ENCODE results near the gene PHACTR1.

PHACTR1 gene

DNA sequence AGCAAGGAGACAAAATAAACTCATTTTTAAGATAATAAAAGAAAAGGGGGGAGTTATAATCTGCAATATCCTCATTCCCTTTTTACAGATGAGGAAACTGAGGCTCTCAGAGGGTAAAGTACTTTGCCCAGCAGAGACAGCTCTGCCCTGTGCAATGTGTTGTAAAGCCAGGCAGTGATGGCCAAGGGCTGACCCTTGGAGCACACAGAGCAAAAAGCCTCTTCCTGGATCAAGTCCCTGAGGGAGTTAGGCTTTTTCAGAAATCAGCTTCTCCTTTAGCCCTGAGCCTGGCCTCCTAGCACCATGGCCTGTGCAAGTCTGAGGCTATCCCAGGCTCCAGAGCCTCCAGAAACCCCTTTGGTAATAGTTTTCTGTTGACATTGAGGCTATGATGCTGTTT is 234.8 kb downstream of the PHACTR1 start:
- Histone ChIP-seq H3K36me3 (ENCODE audit: control insufficient read depth in 2 of 2, insufficient read depth in 2 of 2, low read length in 2 of 2) (no peaks in the 10 kb centered on the region), H3K9ac (ENCODE audit: low read depth in 1 of 2, low read length in 2 of 2) (no peak overlapping the region), H3K27ac (ENCODE audit: low read depth in 2 of 2, low read length in 2 of 2) (no peak overlapping the region)

DNA sequence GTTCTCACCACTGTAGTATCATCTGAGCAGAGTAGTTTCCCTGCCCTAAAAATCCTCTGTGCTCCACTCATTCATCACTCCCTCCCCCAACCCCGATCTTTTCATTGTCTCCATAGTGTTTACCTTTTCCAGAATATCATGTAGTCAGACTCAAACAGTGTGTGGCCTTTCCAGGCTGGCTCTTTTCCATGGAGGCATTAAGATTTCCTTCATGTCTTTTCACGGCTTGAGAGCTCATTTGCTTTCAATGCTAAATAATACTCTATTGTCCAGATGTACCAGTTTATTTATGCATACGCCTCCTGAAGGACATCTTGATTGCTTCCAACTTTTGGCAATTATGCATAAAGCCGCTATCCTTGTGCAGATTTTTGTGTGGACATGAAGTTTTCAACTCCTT is 235.8 kb downstream of the PHACTR1 start:
- Histone ChIP-seq H3K27ac (ENCODE audit: low read depth in 2 of 2, low read length in 2 of 2) (no peak overlapping the region), H3K4me1 (ENCODE audit: control insufficient read depth in 2 of 2, insufficient read depth in 2 of 2, low read length in 2 of 2) (no peaks in the 10 kb centered on the region), H3K9me3 (ENCODE audit: control insufficient read depth in 2 of 2, low read length in 2 of 2) (no peaks in the 10 kb centered on the region), H3K4me3 (ENCODE audit: low read length in 2 of 2) (no peak overlapping the region), H3K36me3 (ENCODE audit: control insufficient read depth in 2 of 2, insufficient read depth in 2 of 2, low read length in 2 of 2) (no peaks in the 10 kb centered on the region), H3K9ac (ENCODE audit: low read depth in 1 of 2, low read length in 2 of 2) (no peak overlapping the region), H3K27me3 (ENCODE audit: control insufficient read depth in 2 of 2, insufficient read depth in 2 of 2, low read length in 2 of 2) (peaks cover 0 to 6% of the 10 kb centered on the region in 2 donors)

More for the DNA sequence above, 234.8 kb downstream of the PHACTR1 start:
- Histone ChIP-seq H3K27me3 (ENCODE audit: control insufficient read depth in 2 of 2, insufficient read depth in 2 of 2, low read length in 2 of 2) (no peaks in the 10 kb centered on the region), H3K9me3 (ENCODE audit: control insufficient read depth in 2 of 2, low read length in 2 of 2) (no peaks in the 10 kb centered on the region), H3K4me1 (ENCODE audit: control insufficient read depth in 2 of 2, insufficient read depth in 2 of 2, low read length in 2 of 2) (no peaks in the 10 kb centered on the region), H3K4me3 (ENCODE audit: low read length in 2 of 2) (no peak overlapping the region)

DNA sequence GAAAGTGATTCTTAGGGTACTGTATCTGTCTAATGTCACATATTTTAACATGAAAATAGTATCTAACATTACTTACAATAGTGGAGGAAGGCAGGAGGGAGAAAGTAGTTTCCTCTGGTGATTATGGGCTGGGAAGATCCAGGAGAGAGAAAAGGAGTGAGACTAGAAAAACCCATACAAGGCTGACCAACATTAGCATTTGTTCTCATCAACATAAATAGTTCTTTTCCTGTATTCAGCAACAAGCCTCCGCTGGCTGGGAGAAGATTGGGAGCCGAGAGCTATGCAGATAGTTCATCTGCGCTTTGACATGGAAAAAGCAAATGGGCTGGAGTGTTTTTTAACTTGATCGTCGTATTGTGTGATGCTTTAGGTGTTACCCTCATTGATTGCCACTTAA is 239.4 kb downstream of the PHACTR1 start:
- Histone ChIP-seq H3K27me3 (ENCODE audit: control insufficient read depth in 2 of 2, insufficient read depth in 2 of 2, low read length in 2 of 2) (peaks cover 0 to 12% of the 10 kb centered on the region in 2 donors), H3K9ac (ENCODE audit: low read depth in 1 of 2, low read length in 2 of 2) (no peak overlapping the region), H3K36me3 (ENCODE audit: control insufficient read depth in 2 of 2, insufficient read depth in 2 of 2, low read length in 2 of 2) (no peaks in the 10 kb centered on the region), H3K4me3 (ENCODE audit: low read length in 2 of 2) (no peak overlapping the region), H3K27ac (ENCODE audit: low read depth in 2 of 2, low read length in 2 of 2) (no peak overlapping the region), H3K9me3 (ENCODE audit: control insufficient read depth in 2 of 2, low read length in 2 of 2) (no peaks in the 10 kb centered on the region), H3K4me1 (ENCODE audit: control insufficient read depth in 2 of 2, insufficient read depth in 2 of 2, low read length in 2 of 2) (peaks cover 0 to 7% of the 10 kb centered on the region in 2 donors)

DNA sequence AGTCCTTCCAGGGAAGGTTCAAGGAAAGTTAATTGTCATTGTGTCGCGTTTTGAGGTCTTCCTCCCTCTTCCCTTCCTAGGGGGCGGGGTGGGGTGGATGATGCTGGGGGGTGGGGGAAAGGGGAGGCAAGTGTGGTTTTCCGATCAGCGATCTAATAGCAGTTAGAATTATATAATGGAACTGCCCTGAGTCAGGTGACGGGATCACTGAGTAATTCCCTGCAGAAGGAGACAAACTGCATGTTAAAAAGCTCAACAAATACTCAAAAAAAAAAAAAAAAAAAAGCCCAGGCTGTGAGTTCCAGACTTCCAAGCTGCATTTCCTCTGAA is 240.4 kb downstream of the PHACTR1 start:
- Histone ChIP-seq H3K4me1 (ENCODE audit: control insufficient read depth in 2 of 2, insufficient read depth in 2 of 2, low read length in 2 of 2) (peaks cover 0 to 7% of the 10 kb centered on the region in 2 donors), H3K27me3 (ENCODE audit: control insufficient read depth in 2 of 2, insufficient read depth in 2 of 2, low read length in 2 of 2) (peaks cover 0 to 12% of the 10 kb centered on the region in 2 donors), H3K36me3 (ENCODE audit: control insufficient read depth in 2 of 2, insufficient read depth in 2 of 2, low read length in 2 of 2) (no peaks in the 10 kb centered on the region), H3K27ac (ENCODE audit: low read depth in 2 of 2, low read length in 2 of 2) (no peak overlapping the region), H3K4me3 (ENCODE audit: low read length in 2 of 2) (peak overlapping the region; percentile 64 to 80), H3K9ac (ENCODE audit: low read depth in 1 of 2, low read length in 2 of 2) (peak overlapping the region; percentile 35 to 47), H3K9me3 (ENCODE audit: control insufficient read depth in 2 of 2, low read length in 2 of 2) (no peaks in the 10 kb centered on the region)

DNA sequence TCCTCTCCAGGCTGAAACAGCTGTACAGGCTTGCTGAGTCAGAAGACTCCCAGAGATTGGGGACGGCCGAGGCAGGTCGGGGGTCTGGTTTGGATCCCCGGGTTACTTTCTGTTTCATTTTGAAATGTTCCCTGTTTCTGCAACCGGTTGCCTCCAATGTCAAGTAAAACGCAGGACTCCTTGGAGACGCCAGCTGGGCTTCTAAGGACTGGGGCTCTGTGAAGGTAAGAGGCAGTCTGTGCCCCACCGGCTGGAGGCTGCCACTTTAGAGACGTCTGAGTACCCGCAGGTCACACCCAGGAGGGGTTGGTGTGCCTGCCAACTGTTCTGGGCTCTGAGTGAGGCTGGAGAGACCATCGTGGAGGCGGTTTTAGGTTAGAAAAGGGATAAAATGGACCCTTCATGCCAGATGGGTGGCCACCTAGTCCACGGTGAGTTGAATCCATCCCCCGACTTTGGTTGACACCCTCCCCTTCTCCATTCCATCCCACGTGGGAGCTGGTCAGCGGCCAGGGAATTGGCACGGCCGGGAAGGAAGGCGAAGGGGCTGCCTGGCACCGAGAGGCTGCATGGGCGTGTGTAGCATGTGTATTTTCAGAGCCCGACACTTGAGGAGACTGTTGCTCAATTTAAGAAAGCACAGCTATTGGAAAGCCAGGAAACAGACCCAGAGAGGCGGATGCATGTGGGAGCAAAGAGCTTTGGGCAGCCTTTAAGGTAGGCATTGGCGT is 240.9 kb downstream of the PHACTR1 start:
- Histone ChIP-seq H3K36me3 (ENCODE audit: control insufficient read depth in 2 of 2, insufficient read depth in 2 of 2, low read length in 2 of 2) (no peaks in the 10 kb centered on the region), H3K9me3 (ENCODE audit: control insufficient read depth in 2 of 2, low read length in 2 of 2) (no peaks in the 10 kb centered on the region)

DNA sequence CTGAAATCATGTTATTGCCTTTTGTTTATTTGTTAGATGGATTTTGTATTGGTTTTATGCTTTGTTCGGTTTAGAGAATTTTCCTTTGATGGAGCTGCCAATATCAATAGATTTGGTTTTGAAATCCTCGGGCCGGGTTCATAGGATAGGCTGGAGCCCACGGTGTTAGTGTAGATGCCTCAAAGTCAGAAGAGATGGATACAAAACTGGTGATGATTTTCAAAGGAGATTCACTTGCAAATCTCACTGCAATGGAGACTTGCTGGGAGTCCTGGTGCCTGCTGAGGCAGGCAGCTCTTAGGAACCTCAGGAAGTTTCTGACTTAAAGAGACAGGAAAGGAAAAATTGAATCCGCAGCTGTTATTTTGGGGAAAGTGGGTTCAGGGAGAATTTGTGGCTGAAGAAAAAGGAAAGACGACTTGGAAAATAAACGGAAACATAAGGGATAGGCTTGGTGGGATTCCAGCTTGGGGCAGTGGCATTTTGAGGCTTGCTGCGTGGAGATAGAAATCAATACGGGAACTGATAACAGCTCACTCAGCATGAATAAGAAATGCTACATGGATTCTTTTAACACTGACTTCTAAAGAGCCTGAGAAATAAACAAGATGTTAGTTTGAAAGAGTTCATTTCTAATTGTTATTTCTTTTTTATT is 241.6 kb downstream of the PHACTR1 start:
- Histone ChIP-seq H3K4me3 (ENCODE audit: low read length in 2 of 2) (peak overlapping the region; percentile 64 to 80), H3K27ac (ENCODE audit: low read depth in 2 of 2, low read length in 2 of 2) (peak overlapping the region in 1 of 2 donors; percentile 27), H3K9me3 (ENCODE audit: control insufficient read depth in 2 of 2, low read length in 2 of 2) (no peaks in the 10 kb centered on the region), H3K9ac (ENCODE audit: low read depth in 1 of 2, low read length in 2 of 2) (no peak overlapping the region), H3K4me1 (ENCODE audit: control insufficient read depth in 2 of 2, insufficient read depth in 2 of 2, low read length in 2 of 2) (peaks cover 0 to 7% of the 10 kb centered on the region in 2 donors), H3K36me3 (ENCODE audit: control insufficient read depth in 2 of 2, insufficient read depth in 2 of 2, low read length in 2 of 2) (no peaks in the 10 kb centered on the region), H3K27me3 (ENCODE audit: control insufficient read depth in 2 of 2, insufficient read depth in 2 of 2, low read length in 2 of 2) (peaks cover 0 to 12% of the 10 kb centered on the region in 2 donors)

More for the DNA sequence above, 240.9 kb downstream of the PHACTR1 start:
- peaks cover 0 to 12% of the 10 kb centered on the region in 2 donors for H3K27me3 ChIP-seq (ENCODE audit: control insufficient read depth in 2 of 2, insufficient read depth in 2 of 2, low read length in 2 of 2)
- peak overlapping the region; percentile 64 to 80 for H3K4me3 ChIP-seq (ENCODE audit: low read length in 2 of 2)
- H3K4me1 ChIP-seq (ENCODE audit: control insufficient read depth in 2 of 2, insufficient read depth in 2 of 2, low read length in 2 of 2): peaks cover 0 to 7% of the 10 kb centered on the region in 2 donors
- peak overlapping the region; percentile 45 to 49 for H3K27ac ChIP-seq (ENCODE audit: low read depth in 2 of 2, low read length in 2 of 2)
- peak overlapping the region; percentile 35 to 47 for H3K9ac ChIP-seq (ENCODE audit: low read depth in 1 of 2, low read length in 2 of 2)

DNA sequence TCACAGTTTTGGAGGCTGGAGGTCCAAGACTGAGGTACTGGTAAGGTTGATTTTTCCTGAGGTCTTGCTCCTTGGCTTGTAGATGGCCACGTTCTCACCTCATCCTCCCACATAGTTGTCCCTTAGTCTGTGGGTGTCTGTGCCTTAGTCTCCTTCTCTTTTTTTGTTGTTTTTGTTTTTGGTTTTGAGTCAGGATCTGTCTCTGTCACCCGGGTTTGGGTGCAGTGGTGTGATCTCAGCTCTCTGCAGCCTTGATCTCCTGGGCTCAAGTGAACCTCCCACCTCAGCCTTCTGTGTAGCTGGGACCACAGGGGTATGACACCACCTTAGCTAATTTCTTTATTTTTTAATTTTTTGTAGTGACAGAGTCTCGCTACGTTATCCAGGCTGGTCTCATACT is 245.2 kb downstream of the PHACTR1 start:
- no peak overlapping the region for H3K9ac ChIP-seq (ENCODE audit: low read depth in 1 of 2, low read length in 2 of 2)
- no peak overlapping the region for H3K27ac ChIP-seq (ENCODE audit: low read depth in 2 of 2, low read length in 2 of 2)
- peaks cover 0 to 10% of the 10 kb centered on the region in 2 donors for H3K27me3 ChIP-seq (ENCODE audit: control insufficient read depth in 2 of 2, insufficient read depth in 2 of 2, low read length in 2 of 2)
- peaks cover 0 to 7% of the 10 kb centered on the region in 2 donors for H3K4me1 ChIP-seq (ENCODE audit: control insufficient read depth in 2 of 2, insufficient read depth in 2 of 2, low read length in 2 of 2)
- H3K9me3 ChIP-seq (ENCODE audit: control insufficient read depth in 2 of 2, low read length in 2 of 2): no peaks in the 10 kb centered on the region
- no peaks in the 10 kb centered on the region for H3K36me3 ChIP-seq (ENCODE audit: control insufficient read depth in 2 of 2, insufficient read depth in 2 of 2, low read length in 2 of 2)
- no peak overlapping the region for H3K4me3 ChIP-seq (ENCODE audit: low read length in 2 of 2)

DNA sequence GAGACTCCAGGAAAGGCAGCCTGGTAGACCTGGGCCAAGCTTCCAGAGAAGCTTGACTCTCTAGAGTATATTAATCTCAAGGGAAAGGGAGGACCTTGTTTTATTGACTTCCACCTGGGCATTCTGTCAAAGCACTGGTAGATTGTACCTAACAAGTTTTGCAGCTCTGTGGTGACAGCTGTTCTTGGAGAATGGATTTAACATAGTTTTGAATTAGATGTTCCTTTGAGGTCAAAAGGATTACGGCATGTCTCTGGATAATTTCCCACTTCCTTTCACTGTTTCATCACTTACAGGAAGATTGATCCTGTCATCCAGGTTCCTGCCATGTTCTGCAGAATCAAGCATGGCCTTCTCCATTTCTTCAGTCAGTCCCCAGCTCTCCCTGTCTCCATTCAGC is 246.0 kb downstream of the PHACTR1 start:
- H3K27me3 ChIP-seq (ENCODE audit: control insufficient read depth in 2 of 2, insufficient read depth in 2 of 2, low read length in 2 of 2): peaks cover 0 to 5% of the 10 kb centered on the region in 2 donors
- no peaks in the 10 kb centered on the region for H3K9me3 ChIP-seq (ENCODE audit: control insufficient read depth in 2 of 2, low read length in 2 of 2)
- H3K9ac ChIP-seq (ENCODE audit: low read depth in 1 of 2, low read length in 2 of 2): no peak overlapping the region
- no peak overlapping the region for H3K4me3 ChIP-seq (ENCODE audit: low read length in 2 of 2)
- no peaks in the 10 kb centered on the region for H3K36me3 ChIP-seq (ENCODE audit: control insufficient read depth in 2 of 2, insufficient read depth in 2 of 2, low read length in 2 of 2)
- H3K27ac ChIP-seq (ENCODE audit: low read depth in 2 of 2, low read length in 2 of 2): no peak overlapping the region
- peaks cover 0 to 7% of the 10 kb centered on the region in 2 donors for H3K4me1 ChIP-seq (ENCODE audit: control insufficient read depth in 2 of 2, insufficient read depth in 2 of 2, low read length in 2 of 2)

DNA sequence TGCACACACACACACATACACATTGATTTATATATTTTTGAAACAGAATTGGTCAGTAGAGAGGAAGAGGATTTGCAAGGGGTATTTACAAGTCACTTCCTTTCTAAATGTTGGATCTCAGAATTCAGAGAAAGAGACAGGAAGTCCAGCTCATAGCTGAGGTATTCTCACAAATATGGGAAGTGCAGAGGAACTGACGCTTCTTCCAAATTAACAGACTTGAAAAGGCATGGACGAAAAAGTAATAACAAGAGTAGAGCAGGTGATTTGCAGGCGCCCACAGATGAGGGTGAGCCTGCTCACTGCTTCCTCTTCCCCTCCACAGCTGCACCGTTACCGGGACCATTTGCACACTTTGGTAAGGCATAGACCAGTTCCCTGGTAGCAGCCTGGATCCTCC is 246.4 kb downstream of the PHACTR1 start:
- Histone ChIP-seq H3K27me3 (ENCODE audit: control insufficient read depth in 2 of 2, insufficient read depth in 2 of 2, low read length in 2 of 2) (no peaks in the 10 kb centered on the region), H3K9me3 (ENCODE audit: control insufficient read depth in 2 of 2, low read length in 2 of 2) (no peaks in the 10 kb centered on the region), H3K9ac (ENCODE audit: low read depth in 1 of 2, low read length in 2 of 2) (no peak overlapping the region), H3K36me3 (ENCODE audit: control insufficient read depth in 2 of 2, insufficient read depth in 2 of 2, low read length in 2 of 2) (no peaks in the 10 kb centered on the region), H3K4me1 (ENCODE audit: control insufficient read depth in 2 of 2, insufficient read depth in 2 of 2, low read length in 2 of 2) (peaks cover 0 to 4% of the 10 kb centered on the region in 2 donors), H3K27ac (ENCODE audit: low read depth in 2 of 2, low read length in 2 of 2) (peak overlapping the region in 1 of 2 donors; percentile 17), H3K4me3 (ENCODE audit: low read length in 2 of 2) (no peak overlapping the region)

DNA sequence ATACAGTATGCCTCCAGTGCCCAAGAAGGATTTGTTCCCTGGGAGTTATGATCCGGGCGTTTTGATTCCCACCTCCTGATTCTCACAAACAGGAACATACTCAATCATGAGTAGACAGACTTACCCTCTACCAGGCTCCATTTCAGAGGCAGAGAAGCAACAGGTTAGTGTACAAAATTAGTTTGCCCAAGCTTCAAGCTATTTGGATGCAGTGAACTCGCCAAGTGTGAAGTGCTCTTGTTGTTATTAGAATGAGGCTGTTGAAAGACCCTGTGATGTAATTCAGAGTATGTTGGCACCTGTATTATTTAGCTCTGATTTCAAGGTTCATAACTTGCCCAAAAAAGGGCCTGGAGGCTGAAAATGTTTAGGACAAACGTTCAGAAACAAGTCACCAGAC is 247.0 kb downstream of the PHACTR1 start:
- Histone ChIP-seq H3K27ac (ENCODE audit: low read depth in 2 of 2, low read length in 2 of 2) (peak overlapping the region in 1 of 2 donors; percentile 17), H3K36me3 (ENCODE audit: control insufficient read depth in 2 of 2, insufficient read depth in 2 of 2, low read length in 2 of 2) (no peaks in the 10 kb centered on the region), H3K9me3 (ENCODE audit: control insufficient read depth in 2 of 2, low read length in 2 of 2) (no peaks in the 10 kb centered on the region), H3K27me3 (ENCODE audit: control insufficient read depth in 2 of 2, insufficient read depth in 2 of 2, low read length in 2 of 2) (no peaks in the 10 kb centered on the region), H3K9ac (ENCODE audit: low read depth in 1 of 2, low read length in 2 of 2) (no peak overlapping the region), H3K4me1 (ENCODE audit: control insufficient read depth in 2 of 2, insufficient read depth in 2 of 2, low read length in 2 of 2) (no peaks in the 10 kb centered on the region), H3K4me3 (ENCODE audit: low read length in 2 of 2) (no peak overlapping the region)
